GM18505 (cell line): ENCODE results near the gene RNF213.
"Not testable (repeated sequence)": the region's sequence is repeated elsewhere in the genome, so short reads cannot be mapped to it uniquely, and the experiment has no call there.

Experiments
- ATAC-seq: cut with Tn5 transposase; IDR thresholded peaks from one replicate; pipeline ENCODE4 v1.9.1; 2021; ENCODE audit not compliant: unreplicated experiment
- POLR2A ChIP-seq: IDR thresholded peaks from 4 replicates; pipeline ENCODE4 v1.6.1; 2011; ENCODE audit warnings: borderline replicate concordance; ENCODE audit not compliant: insufficient read depth, insufficient read length; ENCODE audit errors: extremely low read depth

RNF213 gene

GRCh38 chr17:80242505-80242904 is 18.1 kb upstream of the RNF213 start:
- ATAC-seq = no peak
- no peak for TF ChIP-seq POLR2A

GRCh38 chr17:80243526-80244433 is 16.9 kb upstream of the RNF213 start:
- ATAC-seq = no peak

GRCh38 chr17:80244448-80244847 is 16.2 kb upstream of the RNF213 start:
- not testable (repeated sequence) for ATAC-seq

More at GRCh38 chr17:80243526-80244433, 16.9 kb upstream of the RNF213 start:
- TF ChIP-seq POLR2A = no peak

GRCh38 chr17:80244871-80245509 is 15.7 kb upstream of the RNF213 start:
- no peak for TF ChIP-seq POLR2A
- ATAC-seq = no peak

- no peak for TF ChIP-seq POLR2A
- ATAC-seq = no peak
Observed at GRCh38 chr17:80245566-80246265, 14.9 kb upstream of the RNF213 start.

GRCh38 chr17:80246266-80246681 is 14.4 kb upstream of the RNF213 start:
- TF ChIP-seq POLR2A = no peak
- ATAC-seq = no peak

- no peak for ATAC-seq
- TF ChIP-seq POLR2A = no peak
Observed at GRCh38 chr17:80246726-80247125, 13.9 kb upstream of the RNF213 start.

- TF ChIP-seq POLR2A = no peak
- ATAC-seq = no peak
Observed at GRCh38 chr17:80247561-80247960, 13.1 kb upstream of the RNF213 start.

GRCh38 chr17:80248001-80248893 is 12.4 kb upstream of the RNF213 start:
- TF ChIP-seq POLR2A = no peak
- no peak for ATAC-seq

- no peak for ATAC-seq
- TF ChIP-seq POLR2A = no peak
Observed at GRCh38 chr17:80248894-80249710, 11.6 kb upstream of the RNF213 start.

- TF ChIP-seq POLR2A = no peak
- ATAC-seq = no peak
Observed at GRCh38 chr17:80251966-80252365, 8.7 kb upstream of the RNF213 start.

GRCh38 chr17:80252871-80253270 is 7.8 kb upstream of the RNF213 start:
- TF ChIP-seq POLR2A = no peak
- ATAC-seq = no peak
